Chondrocyte (in vitro differentiated cells): ENCODE data around the gene EPHA2. TPM values are rescaled to one million over a fixed set of nuclear protein-coding genes. Genes with fewer than 3 reads are reported as not detected.

Experiments
- DNase-seq: peaks from one replicate; pipeline ENCODE4 v3.0.0; 2021; ENCODE audit warnings: mixed read lengths, low spot score
- H3K27ac Mint-ChIP-seq: one replicate; pipeline ENCODE4 v1.8.0; 2021; ENCODE audit warnings: mild to moderate bottlenecking, moderate library complexity, mixed read lengths; ENCODE audit not compliant: unreplicated experiment
- H3K27me3 Mint-ChIP-seq: 2 replicates; pipeline ENCODE4 v1.8.0; 2021; ENCODE audit warnings: low read depth, mixed read lengths
- H3K36me3 Mint-ChIP-seq: 2 replicates; pipeline ENCODE4 v1.8.0; 2021; ENCODE audit warnings: low read depth, mixed read lengths
- H3K4me1 Mint-ChIP-seq: 2 replicates; pipeline ENCODE4 v1.8.0; 2021; ENCODE audit warnings: low read depth, mild to moderate bottlenecking, mixed read lengths
- H3K4me3 Mint-ChIP-seq: one replicate; pipeline ENCODE4 v1.8.0; 2021; ENCODE audit warnings: mild to moderate bottlenecking, moderate library complexity, mixed read lengths; ENCODE audit not compliant: unreplicated experiment
- H3K9me3 Mint-ChIP-seq: 2 replicates; pipeline ENCODE4 v1.8.0; 2021; ENCODE audit warnings: low read depth, mixed read lengths
- CTCF ChIP-seq: fragments of 200-600 bp; sonication (generic); IDR thresholded peaks from 2 replicates; pipeline ENCODE4 v1.5.0; 2021; ENCODE audit warnings: antibody characterized with exemption, mild to moderate bottlenecking, moderate library complexity
- total RNA-seq: library from RNA; stranded (reverse); gene quantifications from 3 replicates; pipeline ENCODE4 v1.2.1, GENCODE V29; 2021

Gene EPHA2
- total RNA-seq, 1 donor from 2014 or later = 38.5 TPM

GRCh38 chr1:16195518-16195905 is 39.6 kb upstream of the EPHA2 start:
- no peak overlapping the region for H3K4me3 Mint-ChIP-seq
- H3K36me3 Mint-ChIP-seq = peaks cover 2% of the 10 kb centered on the region
- H3K27ac Mint-ChIP-seq = no peak overlapping the region
- H3K9me3 Mint-ChIP-seq = no peaks in the 10 kb centered on the region
- TF ChIP-seq CTCF = no peak
- H3K4me1 Mint-ChIP-seq = peaks cover 15% of the 10 kb centered on the region
- DNase-seq = no peak
- no peaks in the 10 kb centered on the region for H3K27me3 Mint-ChIP-seq

- Mint-ChIP-seq H3K4me3 (no peak overlapping the region), H3K9me3 (no peaks in the 10 kb centered on the region), H3K27me3 (no peaks in the 10 kb centered on the region), H3K36me3 (no peaks in the 10 kb centered on the region), H3K27ac (no peak overlapping the region), H3K4me1 (peaks cover 35% of the 10 kb centered on the region)
- TF ChIP-seq CTCF = no peak
- DNase-seq = no peak
Observed at GRCh38 chr1:16191916-16192546, 36.2 kb upstream of the EPHA2 start.

- no peak overlapping the region for H3K4me3 Mint-ChIP-seq
- no peaks in the 10 kb centered on the region for H3K9me3 Mint-ChIP-seq
- no peaks in the 10 kb centered on the region for H3K27me3 Mint-ChIP-seq
- no peak for TF ChIP-seq CTCF
- H3K4me1 Mint-ChIP-seq = peaks cover 35% of the 10 kb centered on the region
- H3K27ac Mint-ChIP-seq = no peak overlapping the region
- H3K36me3 Mint-ChIP-seq = no peaks in the 10 kb centered on the region
- no peak for DNase-seq
Observed at GRCh38 chr1:16191309-16191708, 35.4 kb upstream of the EPHA2 start.

- TF ChIP-seq CTCF = no peak
- Mint-ChIP-seq H3K27me3 (no peaks in the 10 kb centered on the region), H3K4me1 (peaks cover 35% of the 10 kb centered on the region), H3K4me3 (no peak overlapping the region), H3K36me3 (no peaks in the 10 kb centered on the region), H3K9me3 (no peaks in the 10 kb centered on the region), H3K27ac (no peak overlapping the region)
- DNase-seq = no peak
Observed at GRCh38 chr1:16189921-16190621, 34.2 kb upstream of the EPHA2 start.

GRCh38 chr1:16189003-16189402 is 33.1 kb upstream of the EPHA2 start:
- Mint-ChIP-seq H3K27ac (no peak overlapping the region), H3K9me3 (no peaks in the 10 kb centered on the region), H3K4me1 (peaks cover 35% of the 10 kb centered on the region), H3K27me3 (no peaks in the 10 kb centered on the region), H3K36me3 (no peaks in the 10 kb centered on the region), H3K4me3 (no peak overlapping the region)
- DNase-seq = no peak
- no peak for TF ChIP-seq CTCF
